CD8-positive, alpha-beta memory T cell (primary cell): ENCODE results near the gene DPP6. TPM values are rescaled to one million over a fixed set of nuclear protein-coding genes. Genes with fewer than 3 reads are reported as not detected.
"Not testable (repeated sequence)": the region's sequence is repeated elsewhere in the genome, so short reads cannot be mapped to it uniquely, and the experiment has no call there.

Source experiments
- CTCF ChIA-PET: fragments of 350-600 bp; sonication (Branson Sonifier 250); formaldehyde crosslinking; loops from one replicate; lab custom pipeline; 2021; ENCODE audit warnings: antibody characterized with exemption; lab: Charles Lee
- POLR2A ChIA-PET: fragments of 350-600 bp; sonication (Branson Sonifier 250); formaldehyde crosslinking; loops from one replicate; lab custom pipeline; 2021; ENCODE audit warnings: antibody characterized with exemption; lab: Charles Lee
- DNase-seq, 5 donors: peaks; one replicate each; pipeline versions ENCODE4 v3.0.0 to v3.0.0-alpha.2; 2020 to 2022; ENCODE audit warnings: mixed read lengths in 1 of 5
- H3K27ac ChIP-seq: one replicate; pipeline ENCODE4 v1.7.0; 2013; ENCODE audit warnings: low read depth, mild to moderate bottlenecking, low read length, moderate library complexity
- H3K27me3 ChIP-seq: 2 replicates; pipeline ENCODE4 v1.7.0; 2013; ENCODE audit warnings: low read length, mild to moderate bottlenecking; ENCODE audit not compliant: insufficient read depth, poor library complexity, severe bottlenecking
- H3K36me3 ChIP-seq: 2 replicates; pipeline ENCODE4 v1.7.0; 2013; ENCODE audit warnings: mild to moderate bottlenecking, low read length, moderate library complexity; ENCODE audit not compliant: insufficient read depth
- H3K4me1 ChIP-seq: 2 replicates; pipeline ENCODE4 v1.7.0; 2013; ENCODE audit warnings: mild to moderate bottlenecking, low read length, moderate library complexity; ENCODE audit not compliant: insufficient read depth
- H3K4me3 ChIP-seq: 2 replicates; pipeline ENCODE4 v1.7.0; 2013; ENCODE audit warnings: mild to moderate bottlenecking, low read length
- H3K9me3 ChIP-seq: 2 replicates; pipeline ENCODE4 v1.7.0; 2013; ENCODE audit warnings: mild to moderate bottlenecking, low read length
- H3K27ac Mint-ChIP-seq, 8 donors: one replicate each; pipeline ENCODE4 v1.8.0; 2020 to 2021; ENCODE audit warnings: mixed read lengths in 8 of 8, mild to moderate bottlenecking in 6 of 8, inconsistent platforms in 3 of 8, moderate library complexity in 3 of 8
- H3K27me3 Mint-ChIP-seq, 2 donors: one replicate each; pipeline ENCODE4 v1.8.0; 2020 to 2021; ENCODE audit warnings: mixed read lengths in 2 of 2, mild to moderate bottlenecking in 1 of 2, moderate library complexity in 1 of 2
- H3K36me3 Mint-ChIP-seq, 3 donors: one replicate each; pipeline ENCODE4 v1.8.0; 2020 to 2021; ENCODE audit warnings: mixed read lengths in 3 of 3, inconsistent platforms in 1 of 3, mild to moderate bottlenecking in 1 of 3
- H3K4me1 Mint-ChIP-seq, 3 donors: one replicate each; pipeline ENCODE4 v1.8.0; 2020 to 2021; ENCODE audit warnings: mixed read lengths in 3 of 3, inconsistent platforms in 1 of 3, mild to moderate bottlenecking in 1 of 3
- H3K4me3 Mint-ChIP-seq, 7 donors: one replicate each; pipeline ENCODE4 v1.8.0; 2020 to 2021; ENCODE audit warnings: mixed read lengths in 7 of 7, mild to moderate bottlenecking in 6 of 7, moderate library complexity in 4 of 7, inconsistent platforms in 2 of 7
- H3K9me3 Mint-ChIP-seq, 5 donors: one replicate each; pipeline ENCODE4 v1.8.0; 2020 to 2022; ENCODE audit warnings: mixed read lengths in 5 of 5, mild to moderate bottlenecking in 3 of 5, moderate library complexity in 2 of 5, inconsistent platforms in 1 of 5
- polyA plus RNA-seq: library from polyadenylated mRNA; unstranded; fragments of 300-500 nt; fragmentation: Illumina TruSeq; gene quantifications from one replicate; pipeline ENCODE4 v1.2.3, GENCODE V29; 2021
- total RNA-seq, 2 experiments: library from RNA; stranded (reverse); gene quantifications; one replicate each; pipeline ENCODE4 v1.2.3, GENCODE V29; 2021

DPP6 gene
- total and polyA plus RNA-seq, 3 experiments from 2014 or later = not detected

GRCh38 chr7:154150656-154151055 is 98.5 kb downstream of the DPP6 start:
- H3K27me3 ChIP-seq, H3K36me3 ChIP-seq, H3K9me3 Mint-ChIP-seq, POLR2A ChIA-PET, H3K27ac Mint-ChIP-seq, H3K4me1 Mint-ChIP-seq, H3K4me3 ChIP-seq, CTCF ChIA-PET, H3K4me3 Mint-ChIP-seq, H3K9me3 ChIP-seq, H3K27me3 Mint-ChIP-seq, H3K36me3 Mint-ChIP-seq, H3K27ac ChIP-seq, DNase-seq, H3K4me1 ChIP-seq: not testable (repeated sequence)

- H3K27me3 ChIP-seq, H3K4me3 ChIP-seq, H3K4me1 Mint-ChIP-seq, H3K36me3 ChIP-seq, POLR2A ChIA-PET, H3K27ac ChIP-seq, CTCF ChIA-PET, DNase-seq, H3K9me3 Mint-ChIP-seq, H3K36me3 Mint-ChIP-seq, H3K4me3 Mint-ChIP-seq, H3K9me3 ChIP-seq, H3K27me3 Mint-ChIP-seq, H3K4me1 ChIP-seq, H3K27ac Mint-ChIP-seq: not testable (repeated sequence)
Observed at GRCh38 chr7:154151306-154151705, 99.1 kb downstream of the DPP6 start.

DNA sequence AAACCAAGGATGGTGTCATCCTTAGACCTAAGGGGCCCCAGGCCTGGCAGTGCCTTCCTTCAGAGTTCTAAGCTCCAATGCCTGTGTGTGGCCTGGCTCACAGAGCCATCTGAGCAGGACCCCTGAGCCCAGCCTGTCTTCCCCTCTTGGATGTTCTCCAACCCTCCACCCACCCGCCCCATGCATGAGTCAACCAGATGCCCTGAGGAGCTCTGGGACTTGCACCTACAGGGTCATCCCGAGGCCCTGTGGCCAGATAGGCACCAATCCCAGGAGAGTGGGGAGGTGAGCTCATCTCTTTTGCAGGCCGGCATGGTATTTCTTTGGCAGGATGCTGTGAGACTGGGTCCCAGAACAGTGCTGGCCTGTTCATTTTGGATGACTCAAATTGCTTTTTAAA is 103.7 kb downstream of the DPP6 start:
- H3K36me3 Mint-ChIP-seq, H3K27me3 ChIP-seq, CTCF ChIA-PET, POLR2A ChIA-PET, H3K4me3 ChIP-seq, H3K27ac Mint-ChIP-seq, H3K27me3 Mint-ChIP-seq, DNase-seq, H3K36me3 ChIP-seq, H3K9me3 Mint-ChIP-seq, H3K9me3 ChIP-seq, H3K27ac ChIP-seq, H3K4me1 ChIP-seq, H3K4me3 Mint-ChIP-seq, H3K4me1 Mint-ChIP-seq: not testable (repeated sequence)

DNA sequence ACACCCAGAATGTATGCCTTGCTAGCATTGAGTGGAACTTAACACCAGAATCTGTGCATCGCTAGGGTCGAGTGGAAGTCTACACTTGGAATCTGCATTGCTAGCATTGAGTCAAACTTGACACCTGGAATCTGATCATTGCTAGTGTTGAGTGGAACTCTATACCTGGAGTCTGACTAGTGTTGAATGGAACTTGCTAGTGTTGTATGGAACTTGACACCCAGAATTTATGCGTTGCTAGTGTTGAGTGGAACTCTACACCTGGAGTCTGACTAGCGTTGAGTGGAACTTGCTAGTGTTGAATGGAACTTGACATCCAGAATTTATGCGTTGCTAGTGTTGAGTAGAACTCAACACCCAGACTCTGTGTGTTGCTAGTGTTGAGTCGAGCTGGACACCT is 110.7 kb downstream of the DPP6 start:
- H3K4me1 ChIP-seq, H3K9me3 ChIP-seq, DNase-seq, H3K27ac Mint-ChIP-seq, H3K4me1 Mint-ChIP-seq, POLR2A ChIA-PET, H3K27ac ChIP-seq, CTCF ChIA-PET, H3K36me3 ChIP-seq, H3K27me3 ChIP-seq, H3K36me3 Mint-ChIP-seq, H3K4me3 Mint-ChIP-seq, H3K4me3 ChIP-seq, H3K27me3 Mint-ChIP-seq, H3K9me3 Mint-ChIP-seq: not testable (repeated sequence)

GRCh38 chr7:154163642-154164041 is 111.4 kb downstream of the DPP6 start:
- H3K27ac ChIP-seq, POLR2A ChIA-PET, H3K27me3 ChIP-seq, H3K4me3 ChIP-seq, H3K27me3 Mint-ChIP-seq, CTCF ChIA-PET, H3K36me3 Mint-ChIP-seq, H3K36me3 ChIP-seq, H3K9me3 ChIP-seq, H3K4me1 Mint-ChIP-seq, H3K4me1 ChIP-seq, DNase-seq, H3K27ac Mint-ChIP-seq, H3K4me3 Mint-ChIP-seq, H3K9me3 Mint-ChIP-seq: not testable (repeated sequence)

- H3K36me3 ChIP-seq = no peaks in the 10 kb centered on the region
- ChIA-PET CTCF (no interaction called here), POLR2A (no interaction called here)
- Mint-ChIP-seq H3K9me3 (peaks cover 0 to 2% (median 0%) of the 10 kb centered on the region in 5 donors), H3K27me3 (no peaks in the 10 kb centered on the region), H3K27ac (no peak overlapping the region), H3K36me3 (no peaks in the 10 kb centered on the region), H3K4me1 (no peaks in the 10 kb centered on the region), H3K4me3 (no peak overlapping the region)
- H3K27ac ChIP-seq = no peak overlapping the region
- no peak for DNase-seq
- H3K4me1 ChIP-seq = no peaks in the 10 kb centered on the region
- H3K4me3 ChIP-seq = no peak overlapping the region
- H3K9me3 ChIP-seq = no peaks in the 10 kb centered on the region
- H3K27me3 ChIP-seq = no peaks in the 10 kb centered on the region
Observed at GRCh38 chr7:154167051-154167450, 114.9 kb downstream of the DPP6 start.

GRCh38 chr7:154167807-154168206 is 115.6 kb downstream of the DPP6 start:
- Histone ChIP-seq H3K4me1 (no peaks in the 10 kb centered on the region), H3K27ac (no peak overlapping the region), H3K36me3 (no peaks in the 10 kb centered on the region), H3K4me3 (no peak overlapping the region), H3K9me3 (no peaks in the 10 kb centered on the region), H3K27me3 (no peaks in the 10 kb centered on the region)
- Mint-ChIP-seq H3K9me3 (peaks cover 0 to 2% (median 0%) of the 10 kb centered on the region in 5 donors), H3K4me1 (no peaks in the 10 kb centered on the region), H3K27me3 (no peaks in the 10 kb centered on the region), H3K36me3 (no peaks in the 10 kb centered on the region), H3K4me3 (no peak overlapping the region), H3K27ac (no peak overlapping the region)
- ChIA-PET CTCF (no interaction called here), POLR2A (no interaction called here)
- DNase-seq = no peak

DNA sequence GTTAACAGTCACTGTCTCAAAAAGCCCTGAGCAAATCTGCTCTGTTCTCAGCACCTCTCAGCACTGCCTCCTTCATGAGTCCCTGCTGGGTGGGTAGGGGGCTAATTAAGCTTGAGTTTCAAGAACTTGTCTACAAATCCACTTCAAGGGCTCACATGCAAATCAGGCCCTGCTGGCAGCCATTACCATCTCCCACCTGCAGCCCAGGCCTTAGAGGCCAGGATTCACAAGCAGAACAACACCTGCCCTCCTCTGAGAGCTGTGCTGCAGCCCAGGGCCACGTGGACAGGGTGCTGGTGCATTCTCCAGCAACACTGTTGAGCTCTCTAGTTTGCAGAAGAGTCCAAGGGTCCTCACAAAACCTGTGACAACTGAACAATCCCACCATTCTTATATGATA is 119.2 kb downstream of the DPP6 start:
- H3K36me3 Mint-ChIP-seq = no peaks in the 10 kb centered on the region
- H3K4me3 Mint-ChIP-seq = no peak overlapping the region
- Histone ChIP-seq H3K9me3 (no peaks in the 10 kb centered on the region), H3K36me3 (no peaks in the 10 kb centered on the region), H3K4me1 (no peaks in the 10 kb centered on the region), H3K27me3 (no peaks in the 10 kb centered on the region), H3K27ac (no peak overlapping the region), H3K4me3 (no peak overlapping the region)
- H3K27ac Mint-ChIP-seq = no peak overlapping the region
- no peaks in the 10 kb centered on the region for H3K4me1 Mint-ChIP-seq
- H3K27me3 Mint-ChIP-seq = no peaks in the 10 kb centered on the region
- POLR2A ChIA-PET = no interaction called here
- no peaks in the 10 kb centered on the region for H3K9me3 Mint-ChIP-seq
- DNase-seq = no peak
- CTCF ChIA-PET = no interaction called here

- DNase-seq = no peak
Observed at GRCh38 chr7:154172236-154172635, 120.0 kb downstream of the DPP6 start.

More at GRCh38 chr7:154172236-154172635, 120.0 kb downstream of the DPP6 start:
- Histone ChIP-seq H3K4me1 (no peaks in the 10 kb centered on the region), H3K9me3 (no peaks in the 10 kb centered on the region), H3K27ac (no peak overlapping the region), H3K36me3 (no peaks in the 10 kb centered on the region), H3K27me3 (no peaks in the 10 kb centered on the region), H3K4me3 (no peak overlapping the region)
- CTCF ChIA-PET = no interaction called here
- Mint-ChIP-seq H3K27me3 (no peaks in the 10 kb centered on the region), H3K36me3 (no peaks in the 10 kb centered on the region), H3K4me1 (no peaks in the 10 kb centered on the region), H3K4me3 (no peak overlapping the region), H3K9me3 (peaks cover 0 to 3% (median 0%) of the 10 kb centered on the region in 5 donors), H3K27ac (no peak overlapping the region)
- POLR2A ChIA-PET = no interaction called here
